ENCODE data around the gene SOCS2. TPM values are rescaled to one million over a fixed set of nuclear protein-coding genes. Genes with fewer than 3 reads are reported as not detected.

Gene SOCS2
- total and polyA plus RNA-seq, 2 of the 8 experiments (the other 6 are each of a cell fraction or from before 2014, with no cell fraction given): 14.5 to 18.0 TPM

Other genes starting within 250 kb of the SOCS2 start
- 61.0 and 71.7 TPM in 2 replicates for gene NUDT4, start 194.8 kb upstream of the SOCS2 start, total RNA-seq (2021; fragmentation: NEBNext Ultra II Directional; extraction: Animal tissue kit (Norgen Biotek cat#: 25700))
- gene NUDT4, start 194.8 kb upstream of the SOCS2 start, polyA plus RNA-seq (2011; rRNA removed): 12.9 and 17.3 TPM in 2 replicates
- gene UBE2N, start 130.7 kb upstream of the SOCS2 start, total RNA-seq (2021; fragmentation: NEBNext Ultra II Directional; extraction: Animal tissue kit (Norgen Biotek cat#: 25700)): 215 and 225 TPM in 2 replicates
- 62.1 and 108 TPM in 2 replicates for gene UBE2N, start 130.7 kb upstream of the SOCS2 start, polyA plus RNA-seq (2011; rRNA removed)
- gene MRPL42, start 105.2 kb upstream of the SOCS2 start, total RNA-seq (2021; fragmentation: NEBNext Ultra II Directional; extraction: Animal tissue kit (Norgen Biotek cat#: 25700)): 171 and 176 TPM in 2 replicates
- 57.5 and 110 TPM in 2 replicates for gene MRPL42, start 105.2 kb upstream of the SOCS2 start, polyA plus RNA-seq (2011; rRNA removed)
- gene CRADD, start 104.7 kb downstream of the SOCS2 start, total RNA-seq (2021; fragmentation: NEBNext Ultra II Directional; extraction: Animal tissue kit (Norgen Biotek cat#: 25700)): 7.5 and 8.1 TPM in 2 replicates
- 14.1 and 15.4 TPM in 2 replicates for gene CRADD, start 104.7 kb downstream of the SOCS2 start, polyA plus RNA-seq (2011; rRNA removed)